ENCODE data around the gene ARHGAP42. TPM values are rescaled to one million over a fixed set of nuclear protein-coding genes. Genes with fewer than 3 reads are reported as not detected.

The ARHGAP42 gene
- total RNA-seq, 4 donors from 2014 or later: 28.5 to 52.2 (median 40.4) TPM

- H3K4me1 ChIP-seq: peaks cover 0 to 53% (median 12%) of the 10 kb centered on the region in 4 donors
- H3K27me3 ChIP-seq: no peaks in the 10 kb centered on the region
- no peak for DNase-seq (ENCODE audit: low spot score in 2 of 2)
- no peaks in the 10 kb centered on the region for H3K36me3 ChIP-seq
- H3K4me3 ChIP-seq: no peak overlapping the region
- no peak overlapping the region for H3K27ac ChIP-seq
- no peaks in the 10 kb centered on the region for H3K9me3 ChIP-seq
- whole genome bisulfite sequencing, 2 donors: 83 to 84% methylated on average over 8 of the region's 8 CpGs
- no peak for TF ChIP-seq EP300 (IDR thresholded peaks at IDR 0.05)
- TF ChIP-seq, protein P1, sequence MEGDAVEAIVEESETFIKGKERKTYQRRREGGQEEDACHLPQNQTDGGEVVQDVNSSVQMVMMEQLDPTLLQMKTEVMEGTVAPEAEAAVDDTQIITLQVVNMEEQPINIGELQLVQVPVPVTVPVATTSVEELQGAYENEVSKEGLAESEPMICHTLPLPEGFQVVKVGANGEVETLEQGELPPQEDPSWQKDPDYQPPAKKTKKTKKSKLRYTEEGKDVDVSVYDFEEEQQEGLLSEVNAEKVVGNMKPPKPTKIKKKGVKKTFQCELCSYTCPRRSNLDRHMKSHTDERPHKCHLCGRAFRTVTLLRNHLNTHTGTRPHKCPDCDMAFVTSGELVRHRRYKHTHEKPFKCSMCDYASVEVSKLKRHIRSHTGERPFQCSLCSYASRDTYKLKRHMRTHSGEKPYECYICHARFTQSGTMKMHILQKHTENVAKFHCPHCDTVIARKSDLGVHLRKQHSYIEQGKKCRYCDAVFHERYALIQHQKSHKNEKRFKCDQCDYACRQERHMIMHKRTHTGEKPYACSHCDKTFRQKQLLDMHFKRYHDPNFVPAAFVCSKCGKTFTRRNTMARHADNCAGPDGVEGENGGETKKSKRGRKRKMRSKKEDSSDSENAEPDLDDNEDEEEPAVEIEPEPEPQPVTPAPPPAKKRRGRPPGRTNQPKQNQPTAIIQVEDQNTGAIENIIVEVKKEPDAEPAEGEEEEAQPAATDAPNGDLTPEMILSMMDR (IDR thresholded peaks at IDR 0.05): no peak
- no peak for TF ChIP-seq POLR2A (IDR thresholded peaks at IDR 0.05)
Measured at GRCh38 chr11:100780470-100780869, 93.4 kb downstream of the ARHGAP42 start.

GRCh38 chr11:100785148-100785983 is 98.3 kb downstream of the ARHGAP42 start:
- H3K27ac ChIP-seq: peak overlapping the region in 2 of 4 donors; percentile 15 to 64
- H3K36me3 ChIP-seq: no peaks in the 10 kb centered on the region
- peaks cover 0 to 44% (median 7%) of the 10 kb centered on the region in 4 donors for H3K4me1 ChIP-seq
- WGBS, 2 donors: 39 to 43% methylated on average over 5 of the region's 5 CpGs
- no peaks in the 10 kb centered on the region for H3K9me3 ChIP-seq
- TF ChIP-seq, protein P1 (IDR thresholded peaks at IDR 0.05): no peak
- TF ChIP-seq EP300 (IDR thresholded peaks at IDR 0.05) (peak in 1 of 2 donors; percentile 20), POLR2A (IDR thresholded peaks at IDR 0.05) (no peak)
- H3K4me3 ChIP-seq: no peak overlapping the region
- no peak for DNase-seq (ENCODE audit: low spot score in 2 of 2)
- H3K27me3 ChIP-seq: no peaks in the 10 kb centered on the region

DNA sequence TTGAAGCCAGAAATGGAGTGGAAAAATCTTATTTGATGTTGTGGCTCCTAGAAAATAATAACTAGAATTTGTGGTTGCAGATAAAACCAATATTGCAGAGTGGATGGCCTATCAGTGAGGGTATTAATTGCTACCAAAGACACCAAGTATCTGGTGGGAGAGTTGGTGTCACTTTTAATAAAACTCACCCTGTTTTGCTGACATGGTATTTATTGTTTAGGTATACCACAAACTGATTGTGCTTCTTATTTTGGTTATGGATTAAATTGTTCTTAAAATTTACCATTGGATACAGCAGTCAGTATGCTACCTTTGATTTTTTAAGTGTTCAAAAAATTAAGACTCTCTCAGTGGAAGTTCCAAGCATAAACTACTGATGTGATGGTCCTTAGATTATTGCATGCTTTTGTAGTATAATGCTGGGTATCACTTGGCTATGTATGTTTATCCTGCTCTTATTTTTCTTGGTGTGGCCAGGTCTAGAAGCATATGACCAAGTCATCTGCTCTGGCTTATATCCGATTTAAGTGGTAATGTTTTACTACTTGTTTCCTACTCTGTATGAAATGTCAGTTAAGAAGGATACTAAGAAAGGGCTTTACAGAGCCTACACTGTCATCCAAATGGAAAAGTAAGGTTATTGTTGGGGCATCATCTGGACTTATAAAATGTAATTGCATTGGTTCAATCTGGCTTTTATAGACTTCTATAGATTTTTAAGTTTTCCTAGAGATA is 101.6 kb downstream of the ARHGAP42 start:
- no peaks in the 10 kb centered on the region for H3K27me3 ChIP-seq
- H3K9me3 ChIP-seq: no peaks in the 10 kb centered on the region
- no peaks in the 10 kb centered on the region for H3K36me3 ChIP-seq
- H3K27ac ChIP-seq: peak overlapping the region in 1 of 4 donors; percentile 20
- no peak overlapping the region for H3K4me3 ChIP-seq
- peaks cover 0 to 58% (median 10%) of the 10 kb centered on the region in 4 donors for H3K4me1 ChIP-seq
- TF ChIP-seq EP300 (IDR thresholded peaks at IDR 0.05) (no peak), POLR2A (IDR thresholded peaks at IDR 0.05) (no peak)
- TF ChIP-seq, protein P1 (IDR thresholded peaks at IDR 0.05): no peak
- WGBS, 2 donors: 83 to 87% methylated on average over 1 of the region's 1 CpG
- no peak for DNase-seq (ENCODE audit: low spot score in 2 of 2)

- TF ChIP-seq, protein P1 (IDR thresholded peaks at IDR 0.05): no peak
- TF ChIP-seq EP300 (IDR thresholded peaks at IDR 0.05): peak in 1 of 2 donors; percentile 18
- 81 to 84% methylated on average over 6 of the region's 6 CpGs for WGBS, 2 donors
- H3K4me1 ChIP-seq: peaks cover 0 to 59% (median 10%) of the 10 kb centered on the region in 4 donors
- DNase-seq (ENCODE audit: low spot score in 2 of 2): no peak
- no peak overlapping the region for H3K27ac ChIP-seq
- H3K27me3 ChIP-seq: no peaks in the 10 kb centered on the region
- H3K4me3 ChIP-seq: no peak overlapping the region
- no peaks in the 10 kb centered on the region for H3K36me3 ChIP-seq
- H3K9me3 ChIP-seq: no peaks in the 10 kb centered on the region
Measured at GRCh38 chr11:100789500-100789899, 102.4 kb downstream of the ARHGAP42 start.

- H3K9me3 ChIP-seq: no peaks in the 10 kb centered on the region
- no peaks in the 10 kb centered on the region for H3K36me3 ChIP-seq
- WGBS, 2 donors: 71 to 73% methylated on average over 2 of the region's 2 CpGs
- H3K27me3 ChIP-seq: no peaks in the 10 kb centered on the region
- peaks cover 0 to 58% (median 8%) of the 10 kb centered on the region in 4 donors for H3K4me1 ChIP-seq
- no peak for DNase-seq (ENCODE audit: low spot score in 2 of 2)
- H3K27ac ChIP-seq: no peak overlapping the region
- no peak overlapping the region for H3K4me3 ChIP-seq
- TF ChIP-seq, protein P1 (IDR thresholded peaks at IDR 0.05): no peak
- TF ChIP-seq EP300 (IDR thresholded peaks at IDR 0.05): no peak
- TF ChIP-seq POLR2A (IDR thresholded peaks at IDR 0.05): no peak
Measured at GRCh38 chr11:100790073-100790472, 103.0 kb downstream of the ARHGAP42 start.
